HK-2 (cell line): ENCODE data around the gene PRAMEF25.
"Not testable (repeated sequence)": the region's sequence is repeated elsewhere in the genome, so short reads cannot be mapped to it uniquely, and the experiment has no call there.

ENCODE experiments used
- DNase-seq: peaks from one replicate; pipeline ENCODE4 v3.0.0-alpha.2; 2018; ENCODE audit not compliant: unreplicated experiment

The PRAMEF25 gene

DNA sequence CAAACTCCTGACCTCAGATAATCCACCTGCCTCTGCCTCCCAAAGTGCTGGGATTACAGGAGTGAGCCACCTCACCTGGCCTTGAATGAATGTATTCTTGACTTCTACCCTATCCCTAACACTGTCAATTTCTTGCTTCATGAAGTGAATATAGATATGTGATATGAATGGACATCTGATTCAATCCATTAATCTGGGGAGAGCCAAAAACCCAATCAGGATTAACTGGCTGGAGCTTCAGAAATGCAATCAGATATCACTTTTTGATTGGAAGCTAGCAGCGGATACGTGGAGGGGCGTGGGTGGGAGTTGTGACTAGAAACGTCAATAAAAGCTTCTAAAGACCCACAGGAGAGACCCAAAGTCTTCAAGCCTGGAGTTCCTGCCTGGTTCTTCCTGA lies at the start of gene PRAMEF25:
Gene PRAMEF25, plus strand, starts transcription at position 301 of the 400 bp plus-strand sequence. CDS start 2,920 bp downstream, outside the sequence.
- DNase-seq, result not testable (repeated sequence)

DNA sequence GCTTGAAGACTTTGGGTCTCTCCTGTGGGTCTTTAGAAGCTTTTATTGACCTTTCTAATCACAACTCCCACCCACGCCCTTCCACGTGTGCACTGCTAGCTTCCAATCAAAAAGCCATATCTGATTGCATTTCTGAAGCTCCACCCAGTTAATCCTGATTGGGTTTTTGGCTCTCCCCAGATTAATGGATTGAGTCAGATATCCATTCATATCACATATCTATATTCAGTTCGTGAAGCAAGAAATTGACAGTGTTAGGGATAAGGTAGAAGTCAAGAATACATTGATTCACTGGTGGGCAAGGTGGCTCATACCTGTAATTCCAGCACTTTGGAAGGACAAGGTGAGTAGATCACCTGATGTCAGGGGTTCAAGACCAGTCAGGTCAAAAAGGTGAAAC lies 14.1 kb upstream of the PRAMEF25 start, which contains the start of gene PRAMEF27:
Gene PRAMEF27, minus strand, starts transcription at position 101 of the 400 bp plus-strand sequence. CDS start 2,916 bp downstream, outside the sequence.
- DNase-seq, result not testable (repeated sequence)

- DNase-seq, result not testable (repeated sequence)
These were observed 46.2 kb downstream of the PRAMEF25 start, which contains the start of gene HNRNPCL2 for GRCh38 chr1:13116754-13117153. Gene HNRNPCL2 (minus strand): TSS chr1:13116854. CDS start chr1:13116400, 454 bp downstream.
